Measurements from ENCODE around the gene CNNM3.

The CNNM3 gene

GRCh38 chr2:96843538-96844268 is 27.6 kb downstream of the CNNM3 start, which contains the start of gene ANKRD23:
TSS of gene ANKRD23 (minus strand) at chr2:96844021. CDS start at chr2:96843992, 29 bp downstream.
- H3K4me3 ChIP-seq (replicated peaks; ENCODE audit: low read depth, low read length): no peak within 1 kb of the TSS
- TF ChIP-seq CTCF (IDR thresholded peaks at IDR 0.05; ENCODE audit: insufficient read depth, low read length, poor library complexity, severe bottlenecking): no peak
- H3K36me3 ChIP-seq (ENCODE audit: control insufficient read depth, insufficient read depth, low read length): peaks cover 11% of the 10 kb centered on the region
- DNase-seq (ENCODE audit: extremely low read depth, insufficient read length): no peak
- no peaks in the 10 kb centered on the region for H3K27me3 ChIP-seq (replicated peaks; ENCODE audit: control insufficient read depth, insufficient read depth, low read length)

GRCh38 chr2:96844405-96844808 is 28.3 kb downstream of the CNNM3 start:
- no peak overlapping the region for H3K4me3 ChIP-seq (replicated peaks; ENCODE audit: low read depth, low read length)
- no peaks in the 10 kb centered on the region for H3K27me3 ChIP-seq (replicated peaks; ENCODE audit: control insufficient read depth, insufficient read depth, low read length)
- no peak for DNase-seq (ENCODE audit: extremely low read depth, insufficient read length)
- peaks cover 10% of the 10 kb centered on the region for H3K36me3 ChIP-seq (ENCODE audit: control insufficient read depth, insufficient read depth, low read length)
- no peak for TF ChIP-seq CTCF (IDR thresholded peaks at IDR 0.05; ENCODE audit: insufficient read depth, low read length, poor library complexity, severe bottlenecking)

- Histone ChIP-seq H3K4me3 (replicated peaks; ENCODE audit: low read depth, low read length) (no peak overlapping the region), H3K27me3 (replicated peaks; ENCODE audit: control insufficient read depth, insufficient read depth, low read length) (no peaks in the 10 kb centered on the region), H3K36me3 (ENCODE audit: control insufficient read depth, insufficient read depth, low read length) (peaks cover 11% of the 10 kb centered on the region)
- no peak for DNase-seq (ENCODE audit: extremely low read depth, insufficient read length)
- no peak for TF ChIP-seq CTCF (IDR thresholded peaks at IDR 0.05; ENCODE audit: insufficient read depth, low read length, poor library complexity, severe bottlenecking)
Measured at GRCh38 chr2:96846825-96847224, 30.8 kb downstream of the CNNM3 start.

- DNase-seq (ENCODE audit: extremely low read depth, insufficient read length): no peak
- Histone ChIP-seq H3K36me3 (ENCODE audit: control insufficient read depth, insufficient read depth, low read length) (peaks cover 11% of the 10 kb centered on the region), H3K4me3 (replicated peaks; ENCODE audit: low read depth, low read length) (no peak overlapping the region), H3K27me3 (replicated peaks; ENCODE audit: control insufficient read depth, insufficient read depth, low read length) (no peaks in the 10 kb centered on the region)
- TF ChIP-seq CTCF (IDR thresholded peaks at IDR 0.05; ENCODE audit: insufficient read depth, low read length, poor library complexity, severe bottlenecking): no peak
Measured at GRCh38 chr2:96847586-96847985, 31.5 kb downstream of the CNNM3 start.

GRCh38 chr2:96848264-96848663 is 32.2 kb downstream of the CNNM3 start:
- H3K36me3 ChIP-seq (ENCODE audit: control insufficient read depth, insufficient read depth, low read length): peaks cover 12% of the 10 kb centered on the region
- TF ChIP-seq CTCF (IDR thresholded peaks at IDR 0.05; ENCODE audit: insufficient read depth, low read length, poor library complexity, severe bottlenecking): no peak
- no peak overlapping the region for H3K4me3 ChIP-seq (replicated peaks; ENCODE audit: low read depth, low read length)
- DNase-seq (ENCODE audit: extremely low read depth, insufficient read length): no peak
- H3K27me3 ChIP-seq (replicated peaks; ENCODE audit: control insufficient read depth, insufficient read depth, low read length): no peaks in the 10 kb centered on the region

Measured in GM06990 (cell line).